CD4-positive, alpha-beta T cell (primary cell): ENCODE data around the gene CDC7. TPM values are rescaled to one million over a fixed set of nuclear protein-coding genes. Genes with fewer than 3 reads are reported as not detected.

Experiments used
- ATAC-seq: fragments of 200-7000 bp; cut with Tn5 transposase; one replicate; pipeline ENCODE4 v1.10.0; 2022; ENCODE audit warnings: mild to moderate bottlenecking; ENCODE audit not compliant: poor library complexity
- CTCF ChIA-PET: fragments of 350-600 bp; sonication (Branson Sonifier 250); formaldehyde crosslinking; loops from one replicate; lab custom pipeline; 2021; ENCODE audit warnings: antibody characterized with exemption, inconsistent platforms; lab: Charles Lee
- POLR2A ChIA-PET: fragments of 350-600 bp; sonication (Branson Sonifier 250); formaldehyde crosslinking; loops from one replicate; lab custom pipeline; 2021; ENCODE audit warnings: antibody characterized with exemption, inconsistent platforms; lab: Charles Lee
- DNase-seq, 14 experiments: peaks; one replicate each; pipeline ENCODE4 v3.0.0-alpha.2; 2013 to 2020; ENCODE audit warnings: mixed read lengths in 2 of 14
- H3K27ac ChIP-seq, 2 donors: one replicate each; pipeline versions ENCODE4 v1.5.1 to v1.7.0; 2013; ENCODE audit warnings: low read length in 2 of 2, low read depth in 1 of 2, mild to moderate bottlenecking in 1 of 2
- H3K27me3 ChIP-seq, 2 experiments: 1 replicate in 1 of 2; 2 replicates in 1 of 2; pipeline versions ENCODE4 v1.6.1 to v1.7.0; 2013; ENCODE audit warnings: low read length in 2 of 2, control low read depth in 1 of 2, mild to moderate bottlenecking in 1 of 2, moderate library complexity in 1 of 2; ENCODE audit not compliant: insufficient read depth in 2 of 2, control insufficient read depth in 1 of 2
- H3K36me3 ChIP-seq: one replicate; pipeline ENCODE4 v1.6.1; 2013; ENCODE audit warnings: low read length, control low read depth; ENCODE audit not compliant: insufficient read depth
- H3K4me1 ChIP-seq: one replicate; pipeline ENCODE4 v1.6.1; 2013; ENCODE audit warnings: low read length, control low read depth; ENCODE audit not compliant: insufficient read depth
- H3K4me3 ChIP-seq: one replicate; pipeline ENCODE4 v1.5.1; 2013; ENCODE audit warnings: mild to moderate bottlenecking, low read length, moderate library complexity
- H3K9me3 ChIP-seq, 2 experiments: 1 replicate in 1 of 2; 2 replicates in 1 of 2; pipeline versions ENCODE4 v1.6.1 to v1.7.0; 2013; ENCODE audit warnings: low read length in 2 of 2, mild to moderate bottlenecking in 2 of 2, control low read depth in 1 of 2, moderate library complexity in 1 of 2; ENCODE audit not compliant: control insufficient read depth in 1 of 2, insufficient read depth in 1 of 2
- H3K27ac Mint-ChIP-seq: one replicate; pipeline ENCODE4 v1.8.0; 2020; ENCODE audit warnings: mixed read lengths
- H3K27me3 Mint-ChIP-seq: one replicate; pipeline ENCODE4 v1.8.0; 2021; ENCODE audit warnings: mixed read lengths
- H3K36me3 Mint-ChIP-seq: one replicate; pipeline ENCODE4 v1.8.0; 2021; ENCODE audit warnings: low read depth, mixed read lengths
- H3K4me1 Mint-ChIP-seq: one replicate; pipeline ENCODE4 v1.8.0; 2021; ENCODE audit warnings: low read depth, mixed read lengths
- H3K4me3 Mint-ChIP-seq: one replicate; pipeline ENCODE4 v1.8.0; 2020; ENCODE audit warnings: mild to moderate bottlenecking, mixed read lengths
- H3K9me3 Mint-ChIP-seq: one replicate; pipeline ENCODE4 v1.8.0; 2020; ENCODE audit warnings: mixed read lengths
- intact Hi-C, 2 experiments: fragments of 100-400 bp; cut with DNase I in 1 of 2; cut with micrococcal nuclease in 1 of 2; formaldehyde crosslinking; loops; one replicate each; pipeline versions ENCODE4 v1.15.1 to v1.9.0; 2023 to 2025; cut with DNase I, micrococcal nuclease
- total RNA-seq, 174 experiments: library from RNA in 2 of 174; stranded (reverse) in 2 of 174; gene quantifications; one replicate each; pipeline ENCODE4 v1.2.3 and lab custom pipeline; 2021 to 2026
- TF ChIP-seq, protein P1 (sequence below): fragments of 200-600 bp; IDR thresholded peaks from one replicate; pipeline ENCODE4 v1.8.0; 2022; ENCODE audit warnings: antibody characterized with exemption, mild to moderate bottlenecking

The CDC7 gene
- total RNA-seq, 2 experiments from 2014 or later = 4.2 to 4.8 TPM

DNA sequence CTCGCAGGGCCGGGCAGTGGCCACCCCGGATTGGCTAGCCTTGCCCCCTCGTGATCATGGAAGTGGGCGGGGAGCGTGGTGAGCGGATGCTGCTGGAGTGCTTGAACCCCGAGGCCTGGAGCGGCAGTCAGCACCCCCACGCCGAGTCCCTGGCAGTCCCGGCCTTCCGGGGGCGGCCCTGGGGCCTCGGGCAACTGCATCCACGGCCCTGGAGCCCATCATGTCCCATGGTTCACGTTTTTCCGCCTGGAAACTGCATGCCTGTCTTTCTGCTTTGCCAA lies 45.6 kb downstream of the CDC7 start:
- Mint-ChIP-seq H3K4me3 (no peak overlapping the region), H3K27ac (no peak overlapping the region), H3K36me3 (no peaks in the 10 kb centered on the region), H3K4me1 (peaks cover 56% of the 10 kb centered on the region), H3K27me3 (no peaks in the 10 kb centered on the region), H3K9me3 (no peaks in the 10 kb centered on the region)
- Histone ChIP-seq H3K27me3 (no peaks in the 10 kb centered on the region), H3K9me3 (peaks cover 0 to 3% of the 10 kb centered on the region in 2 experiments), H3K36me3 (no peaks in the 10 kb centered on the region), H3K4me1 (peaks cover 52% of the 10 kb centered on the region), H3K4me3 (no peak overlapping the region), H3K27ac (no peak overlapping the region)
- ATAC-seq = no peak
- CTCF ChIA-PET = no interaction called here
- no peak for DNase-seq
- POLR2A ChIA-PET = no interaction called here
- TF ChIP-seq, protein P1, sequence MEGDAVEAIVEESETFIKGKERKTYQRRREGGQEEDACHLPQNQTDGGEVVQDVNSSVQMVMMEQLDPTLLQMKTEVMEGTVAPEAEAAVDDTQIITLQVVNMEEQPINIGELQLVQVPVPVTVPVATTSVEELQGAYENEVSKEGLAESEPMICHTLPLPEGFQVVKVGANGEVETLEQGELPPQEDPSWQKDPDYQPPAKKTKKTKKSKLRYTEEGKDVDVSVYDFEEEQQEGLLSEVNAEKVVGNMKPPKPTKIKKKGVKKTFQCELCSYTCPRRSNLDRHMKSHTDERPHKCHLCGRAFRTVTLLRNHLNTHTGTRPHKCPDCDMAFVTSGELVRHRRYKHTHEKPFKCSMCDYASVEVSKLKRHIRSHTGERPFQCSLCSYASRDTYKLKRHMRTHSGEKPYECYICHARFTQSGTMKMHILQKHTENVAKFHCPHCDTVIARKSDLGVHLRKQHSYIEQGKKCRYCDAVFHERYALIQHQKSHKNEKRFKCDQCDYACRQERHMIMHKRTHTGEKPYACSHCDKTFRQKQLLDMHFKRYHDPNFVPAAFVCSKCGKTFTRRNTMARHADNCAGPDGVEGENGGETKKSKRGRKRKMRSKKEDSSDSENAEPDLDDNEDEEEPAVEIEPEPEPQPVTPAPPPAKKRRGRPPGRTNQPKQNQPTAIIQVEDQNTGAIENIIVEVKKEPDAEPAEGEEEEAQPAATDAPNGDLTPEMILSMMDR = no peak
- intact Hi-C loops = loop anchor here in 1 of 2 experiments (5.0 kb wide), 1 partner anchor 36 kb away; no protein-coding TSS in a partner anchor

DNA sequence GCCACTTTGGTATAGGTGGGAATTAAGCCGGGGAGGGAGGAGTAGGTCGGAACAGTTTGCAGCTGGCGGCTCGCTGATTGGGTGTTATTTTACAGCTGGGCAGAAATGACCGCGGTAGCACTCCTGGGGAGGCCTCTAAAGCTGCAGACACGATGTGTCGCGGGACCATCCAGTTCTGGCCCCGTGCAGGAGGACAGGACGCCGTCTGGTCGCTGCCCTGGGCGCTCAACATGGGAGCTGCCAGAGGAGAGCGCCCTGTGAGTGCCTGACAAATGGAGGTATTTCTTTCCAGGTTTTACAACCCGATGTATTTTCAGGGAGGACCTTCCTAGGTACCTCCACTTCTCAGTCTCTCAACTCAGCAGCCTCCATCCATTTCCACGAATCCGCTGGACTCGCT lies 46.2 kb downstream of the CDC7 start:
- peaks cover 0 to 3% of the 10 kb centered on the region in 2 experiments for H3K9me3 ChIP-seq
- POLR2A ChIA-PET = no interaction called here
- Mint-ChIP-seq H3K9me3 (no peaks in the 10 kb centered on the region), H3K27ac (no peak overlapping the region), H3K4me1 (peaks cover 56% of the 10 kb centered on the region), H3K36me3 (no peaks in the 10 kb centered on the region), H3K27me3 (no peaks in the 10 kb centered on the region), H3K4me3 (no peak overlapping the region)
- no peak overlapping the region for H3K4me3 ChIP-seq
- TF ChIP-seq, protein P1 = no peak
- H3K4me1 ChIP-seq = peaks cover 48% of the 10 kb centered on the region
- CTCF ChIA-PET = no interaction called here
- no peak for ATAC-seq
- no peaks in the 10 kb centered on the region for H3K36me3 ChIP-seq
- intact Hi-C loops = loop anchor here in 1 of 2 experiments (5.0 kb wide), 1 partner anchor 35 kb away; no protein-coding TSS in a partner anchor
- no peak for DNase-seq
- no peaks in the 10 kb centered on the region for H3K27me3 ChIP-seq
- peak overlapping the region in 1 of 2 donors; percentile 80 for H3K27ac ChIP-seq

- Mint-ChIP-seq H3K4me3 (peak overlapping the region; percentile 76), H3K36me3 (no peaks in the 10 kb centered on the region), H3K4me1 (peaks cover 71% of the 10 kb centered on the region), H3K27me3 (no peaks in the 10 kb centered on the region), H3K9me3 (no peaks in the 10 kb centered on the region), H3K27ac (peak overlapping the region; percentile 90)
- peak; percentile 50 for ATAC-seq
- Histone ChIP-seq H3K27me3 (no peaks in the 10 kb centered on the region), H3K9me3 (peaks cover 0 to 3% of the 10 kb centered on the region in 2 experiments), H3K4me1 (peaks cover 53% of the 10 kb centered on the region), H3K4me3 (peak overlapping the region; percentile 1), H3K36me3 (no peaks in the 10 kb centered on the region), H3K27ac (peak overlapping the region; percentile 43 to 80)
- TF ChIP-seq, protein P1 = no peak
- peak in 6 of 14 experiments; percentile 19 to 77 (median 32) for DNase-seq
- ChIA-PET CTCF (interaction anchor here (0.7 to 1.0 kb wide), 2 partner anchors 47 to 1112 kb away, joined by 3 read pairs; no protein-coding TSS in a partner anchor), POLR2A (interaction anchor here (0.9 to 2.0 kb wide), 4 partner anchors 13 to 34 kb away, joined by 4 to 6 read pairs (median 5); no protein-coding TSS in a partner anchor)
- intact Hi-C loops = loop anchor here (2.0 to 5.0 kb wide), 2 partner anchors 34 to 42 kb away; no protein-coding TSS in a partner anchor
Measured at GRCh38 chr1:91548376-91549040, 47.9 kb downstream of the CDC7 start.
